Anterior cingulate cortex (tissue), 58 donors: ENCODE results near the gene TMEM17.
A peak's percentile ranks its signal among the peaks of the same experiment; 100 is the strongest.
"Not testable (repeated sequence)": the region's sequence is repeated elsewhere in the genome, so short reads cannot be mapped to it uniquely, and the experiment has no call there.

Experiments used
- DNase-seq, 58 donors: peaks; one replicate each; lab custom pipeline; 2025; lab: John Stamatoyannopoulos, UW

Gene TMEM17

GRCh38 chr2:62521061-62521460 is 15.1 kb upstream of the TMEM17 start:
- not testable (repeated sequence) for DNase-seq

GRCh38 chr2:62512384-62512783 is 6.4 kb upstream of the TMEM17 start:
- no peak for DNase-seq

- no peak for DNase-seq
Observed at GRCh38 chr2:62511636-62512035, 5.6 kb upstream of the TMEM17 start.

- no peak for DNase-seq
Observed at GRCh38 chr2:62506421-62506750, 391 bp upstream of the TMEM17 start.

- DNase-seq, result peak in 2 of 58 donors; percentile 62 to 69
Observed at GRCh38 chr2:62505109-62505749, 766 bp downstream of the TMEM17 start.

GRCh38 chr2:62504657-62505056 is 1.3 kb downstream of the TMEM17 start:
- DNase-seq, result no peak

- no peak for DNase-seq
Observed at GRCh38 chr2:62501794-62502500, 4.0 kb downstream of the TMEM17 start.

- DNase-seq, result no peak
Observed at GRCh38 chr2:62501069-62501468, 4.9 kb downstream of the TMEM17 start.

- DNase-seq, result no peak
Observed at GRCh38 chr2:62499430-62500060, 6.5 kb downstream of the TMEM17 start.

- no peak for DNase-seq
Observed at GRCh38 chr2:62498739-62499138, 7.3 kb downstream of the TMEM17 start.

- no peak for DNase-seq
Observed at GRCh38 chr2:62495761-62496160, 10.2 kb downstream of the TMEM17 start.

- DNase-seq, result no peak
Observed at GRCh38 chr2:62492048-62492447, 13.9 kb downstream of the TMEM17 start.

- no peak for DNase-seq
Observed at GRCh38 chr2:62489702-62490101, 16.3 kb downstream of the TMEM17 start.

- no peak for DNase-seq
Observed at GRCh38 chr2:62489162-62489561, 16.8 kb downstream of the TMEM17 start.

- no peak for DNase-seq
Observed at GRCh38 chr2:62486439-62486765, 19.6 kb downstream of the TMEM17 start.

- peak in 2 of 58 donors; percentile 11 to 18 for DNase-seq
Observed at GRCh38 chr2:62485761-62486438, 20.1 kb downstream of the TMEM17 start.

- no peak for DNase-seq
Observed at GRCh38 chr2:62482558-62483352, 23.2 kb downstream of the TMEM17 start.

- no peak for DNase-seq
Observed at GRCh38 chr2:62479917-62480316, 26.1 kb downstream of the TMEM17 start.

- DNase-seq, result peak in 1 of 58 donors; percentile 4
Observed at GRCh38 chr2:62478093-62478580, 27.9 kb downstream of the TMEM17 start.

- no peak for DNase-seq
Observed at GRCh38 chr2:62477573-62477972, 28.4 kb downstream of the TMEM17 start.
